ENCODE data around the gene C3orf18.

Gene C3orf18

DNA sequence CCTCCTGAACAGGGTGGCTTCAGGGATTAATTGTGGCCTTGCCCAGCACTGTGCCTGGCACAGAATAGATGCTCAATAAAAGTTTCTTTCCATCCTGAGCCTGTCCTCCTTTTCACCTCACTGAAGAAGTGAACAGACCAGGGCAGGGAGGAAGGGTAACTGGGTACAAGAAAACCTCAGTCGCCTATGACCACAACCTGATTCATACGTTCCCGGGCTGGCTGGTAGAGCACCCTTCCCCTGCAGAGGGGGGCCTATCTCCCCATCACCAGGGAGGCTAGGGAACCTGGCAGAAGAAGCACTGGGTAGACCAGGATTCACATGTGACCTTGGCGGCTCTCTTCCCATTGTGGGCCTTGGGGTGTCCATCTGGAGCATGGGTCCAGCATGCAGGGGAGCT lies 36.3 kb downstream of the C3orf18 start:
- TF ChIP-seq, protein P1, sequence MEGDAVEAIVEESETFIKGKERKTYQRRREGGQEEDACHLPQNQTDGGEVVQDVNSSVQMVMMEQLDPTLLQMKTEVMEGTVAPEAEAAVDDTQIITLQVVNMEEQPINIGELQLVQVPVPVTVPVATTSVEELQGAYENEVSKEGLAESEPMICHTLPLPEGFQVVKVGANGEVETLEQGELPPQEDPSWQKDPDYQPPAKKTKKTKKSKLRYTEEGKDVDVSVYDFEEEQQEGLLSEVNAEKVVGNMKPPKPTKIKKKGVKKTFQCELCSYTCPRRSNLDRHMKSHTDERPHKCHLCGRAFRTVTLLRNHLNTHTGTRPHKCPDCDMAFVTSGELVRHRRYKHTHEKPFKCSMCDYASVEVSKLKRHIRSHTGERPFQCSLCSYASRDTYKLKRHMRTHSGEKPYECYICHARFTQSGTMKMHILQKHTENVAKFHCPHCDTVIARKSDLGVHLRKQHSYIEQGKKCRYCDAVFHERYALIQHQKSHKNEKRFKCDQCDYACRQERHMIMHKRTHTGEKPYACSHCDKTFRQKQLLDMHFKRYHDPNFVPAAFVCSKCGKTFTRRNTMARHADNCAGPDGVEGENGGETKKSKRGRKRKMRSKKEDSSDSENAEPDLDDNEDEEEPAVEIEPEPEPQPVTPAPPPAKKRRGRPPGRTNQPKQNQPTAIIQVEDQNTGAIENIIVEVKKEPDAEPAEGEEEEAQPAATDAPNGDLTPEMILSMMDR (IDR thresholded peaks at IDR 0.05; ENCODE audit: low read length, missing control alignments) = no peak
- DNase-seq (ENCODE audit: low read depth) = no peak
- no peak overlapping the region for H3K4me3 ChIP-seq (replicated peaks; ENCODE audit: low read depth, low read length)

DNA sequence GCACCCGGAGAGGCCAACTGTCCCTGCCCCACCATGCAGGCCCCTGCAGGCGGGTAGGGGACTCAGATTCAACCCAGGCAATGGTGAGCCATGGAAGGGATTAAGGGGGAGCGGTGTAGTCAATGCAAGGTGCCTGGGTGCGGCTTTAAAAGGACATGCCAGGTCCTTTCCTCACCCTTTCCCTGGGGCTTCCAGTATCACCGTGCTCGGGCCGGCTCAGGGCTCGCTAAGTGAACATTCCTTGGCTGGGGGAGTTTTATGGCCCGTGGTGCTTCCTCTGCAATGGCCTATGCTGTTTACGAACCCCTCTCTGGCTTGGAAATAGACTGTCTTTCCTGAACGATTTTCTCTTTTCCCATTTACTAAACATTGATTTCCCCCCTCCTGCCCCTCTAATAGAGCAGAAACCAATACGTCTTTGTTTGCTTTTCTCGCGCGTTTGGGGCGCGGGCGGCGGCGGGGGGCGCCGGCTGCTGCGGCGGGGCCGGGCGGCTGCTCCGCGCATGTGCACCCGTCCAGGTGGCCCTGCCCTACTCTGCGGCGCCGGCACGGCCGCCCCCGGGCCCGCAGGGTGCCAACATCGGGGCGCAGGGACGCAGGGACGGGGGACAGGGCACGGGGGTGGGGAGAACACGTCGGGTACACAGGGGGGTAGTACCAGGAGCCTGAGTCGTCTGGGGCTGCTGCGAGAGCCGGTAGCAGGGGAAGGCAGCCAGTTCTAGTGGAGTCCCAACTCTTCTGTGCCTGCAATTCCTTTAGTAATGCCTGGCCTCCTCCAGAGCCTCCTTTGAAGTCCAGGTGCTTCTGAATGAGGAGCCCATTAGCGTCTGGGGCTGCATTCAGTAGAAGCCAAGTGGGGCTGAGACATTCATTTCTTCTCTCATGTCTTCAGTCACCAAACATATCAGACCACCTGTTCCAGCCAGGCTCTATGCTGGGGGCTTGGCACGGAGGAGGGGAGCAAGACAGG lies 37.3 kb downstream of the C3orf18 start:
- TF ChIP-seq, protein P1 (IDR thresholded peaks at IDR 0.05; ENCODE audit: low read length, missing control alignments) = no peak
- no peak for DNase-seq (ENCODE audit: low read depth)
- no peak overlapping the region for H3K4me3 ChIP-seq (replicated peaks; ENCODE audit: low read depth, low read length)

DNA sequence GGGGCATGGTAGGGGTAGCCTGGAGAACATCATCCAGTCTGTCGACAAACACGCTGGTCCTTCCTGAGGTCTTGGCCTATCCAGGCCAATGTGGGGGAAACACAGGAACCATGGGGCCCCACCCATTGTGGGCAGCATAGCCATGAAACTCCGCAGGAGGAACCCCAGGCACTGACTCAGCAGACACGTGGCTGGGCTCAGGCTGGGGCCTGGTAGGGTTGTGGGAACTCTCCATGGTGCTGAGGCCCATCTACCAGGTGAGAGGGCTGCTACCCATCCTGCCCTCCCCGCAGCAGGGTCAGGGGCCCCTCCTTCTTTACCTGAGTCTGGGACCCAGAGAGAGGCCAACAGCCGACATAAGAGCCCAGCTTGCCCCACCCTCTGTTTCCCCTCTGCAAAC lies 41.6 kb downstream of the C3orf18 start:
- no peak overlapping the region for H3K4me3 ChIP-seq (replicated peaks; ENCODE audit: low read depth, low read length)
- DNase-seq (ENCODE audit: low read depth) = peak; percentile 52
- TF ChIP-seq, protein P1 (IDR thresholded peaks at IDR 0.05; ENCODE audit: low read length, missing control alignments) = no peak

DNA sequence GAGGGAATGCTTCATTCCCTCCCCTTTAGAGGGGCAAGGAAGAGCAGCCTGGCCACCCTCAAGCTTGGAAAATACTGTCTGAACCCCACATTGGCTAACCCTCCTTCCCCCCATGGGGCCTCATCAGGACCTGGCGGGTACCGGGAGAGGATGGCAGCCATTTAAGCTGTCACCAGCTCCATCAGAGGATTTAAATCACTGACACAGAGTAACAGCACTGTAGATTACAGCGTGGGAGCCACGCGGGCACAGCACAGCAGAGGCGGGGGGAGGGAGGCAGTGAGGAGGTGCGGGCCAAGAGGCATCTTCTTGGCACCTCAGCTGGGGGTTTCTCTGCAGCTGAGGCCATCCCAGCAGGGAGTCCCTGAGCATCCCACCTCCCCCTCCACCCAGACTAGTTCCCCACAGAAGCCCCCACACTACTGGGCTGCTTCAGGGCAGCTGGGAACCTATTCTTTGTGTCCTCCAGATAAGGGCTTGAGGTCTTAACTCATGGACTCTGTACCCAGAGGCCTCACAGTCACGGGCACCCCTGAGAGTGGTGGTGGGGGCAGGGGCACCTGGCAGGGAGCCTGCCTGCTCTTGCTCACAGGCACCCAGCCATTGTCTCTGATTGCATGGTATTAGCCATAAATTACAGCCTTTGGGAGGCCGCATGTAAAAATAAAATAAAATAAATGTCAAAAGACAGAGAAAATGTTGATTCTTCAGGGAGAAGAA lies 42.2 kb downstream of the C3orf18 start:
- no peak for DNase-seq (ENCODE audit: low read depth)
- no peak overlapping the region for H3K4me3 ChIP-seq (replicated peaks; ENCODE audit: low read depth, low read length)
- TF ChIP-seq, protein P1 (IDR thresholded peaks at IDR 0.05; ENCODE audit: low read length, missing control alignments) = no peak

DNA sequence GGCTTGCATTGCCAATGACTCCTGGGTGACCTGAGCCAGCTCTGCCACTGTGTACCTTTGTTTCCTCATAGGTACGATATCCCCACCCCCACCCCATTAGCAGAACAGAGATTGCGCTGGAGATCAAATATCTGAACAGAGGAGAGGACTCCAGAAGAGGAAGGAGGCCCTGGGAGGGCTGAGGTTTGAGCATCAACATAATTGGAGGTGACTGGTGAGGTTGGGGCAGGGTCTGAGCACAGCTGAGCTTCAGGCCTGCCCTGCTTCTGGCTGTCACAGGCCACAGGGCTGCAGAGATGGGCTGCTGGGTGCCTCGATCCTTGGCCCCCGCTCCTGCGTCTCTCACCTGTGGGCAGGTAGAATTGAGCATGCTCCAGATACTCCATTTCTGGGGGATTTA lies 42.8 kb downstream of the C3orf18 start:
- H3K4me3 ChIP-seq (replicated peaks; ENCODE audit: low read depth, low read length) = no peak overlapping the region
- DNase-seq (ENCODE audit: low read depth) = no peak
- TF ChIP-seq, protein P1 (IDR thresholded peaks at IDR 0.05; ENCODE audit: low read length, missing control alignments) = no peak

DNA sequence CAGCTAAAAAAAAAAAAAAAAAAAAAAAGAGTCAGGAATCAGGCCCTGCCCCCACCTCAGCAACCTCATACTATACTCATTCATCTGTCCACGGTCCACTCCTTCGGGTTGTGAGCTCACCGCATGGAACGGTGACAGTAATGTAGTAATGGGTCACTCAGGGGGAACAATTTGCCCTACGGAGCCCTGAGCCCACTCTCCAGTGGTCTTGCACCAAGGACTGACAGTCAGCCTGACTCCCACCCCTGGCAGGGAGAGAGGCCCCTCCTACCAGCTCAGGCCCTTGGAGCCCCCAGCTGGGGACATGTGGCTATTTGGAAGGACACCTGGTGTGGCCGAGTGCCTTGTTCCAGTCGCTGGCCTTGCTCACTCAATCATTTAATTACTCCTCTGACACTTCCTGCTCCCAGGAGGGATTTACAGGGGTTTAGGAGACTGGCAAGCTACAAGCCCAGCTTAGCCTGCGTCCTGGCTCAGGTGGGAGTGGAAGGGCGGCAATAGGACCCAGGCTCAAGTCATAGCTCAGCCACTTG lies 44.2 kb downstream of the C3orf18 start:
- no peak for DNase-seq (ENCODE audit: low read depth)
- TF ChIP-seq, protein P1 (IDR thresholded peaks at IDR 0.05; ENCODE audit: low read length, missing control alignments) = no peak
- no peak overlapping the region for H3K4me3 ChIP-seq (replicated peaks; ENCODE audit: low read depth, low read length)

Data from fibroblast of pulmonary artery (primary cell).